ENCODE data around the gene OBSCN. TPM values are rescaled to one million over a fixed set of nuclear protein-coding genes. Genes with fewer than 3 reads are reported as not detected.

OBSCN gene
- polyA plus RNA-seq, 4 donors, result 14.3 to 42.9 (median 24.9) TPM

GRCh38 chr1:228408869-228409805 lies 201.3 kb downstream of the OBSCN start:
- DNase-seq (ENCODE audit: low read depth in 4 of 4, low spot score in 3 of 4), result no peak

GRCh38 chr1:228410015-228410414 lies 202.2 kb downstream of the OBSCN start:
- DNase-seq (ENCODE audit: low read depth in 4 of 4, low spot score in 3 of 4), result no peak

DNA sequence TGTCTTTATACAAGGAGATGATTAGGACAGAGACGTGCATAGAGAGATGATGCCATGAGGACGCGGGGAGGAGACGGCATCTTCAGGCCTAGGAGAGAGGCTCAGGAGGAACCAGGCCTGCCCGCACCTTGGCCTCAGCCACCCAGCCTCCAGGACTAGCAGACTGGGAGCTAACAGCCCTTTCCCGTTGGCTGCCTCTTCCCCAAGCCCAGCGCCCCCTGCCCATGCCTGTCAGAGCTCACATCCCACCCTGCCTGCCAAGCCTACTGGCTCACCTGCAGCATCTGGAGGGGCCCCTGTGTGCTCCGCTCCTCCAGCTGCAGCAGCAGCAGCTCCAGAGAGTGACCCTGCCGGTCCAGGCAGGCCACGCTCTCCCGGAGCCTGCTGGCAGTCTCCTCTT lies 202.8 kb downstream of the OBSCN start:
- no peak for DNase-seq (ENCODE audit: low read depth in 4 of 4, low spot score in 3 of 4)

- no peak for DNase-seq (ENCODE audit: low read depth in 4 of 4, low spot score in 3 of 4)
Measured at GRCh38 chr1:228411121-228411520, 203.3 kb downstream of the OBSCN start.

DNA sequence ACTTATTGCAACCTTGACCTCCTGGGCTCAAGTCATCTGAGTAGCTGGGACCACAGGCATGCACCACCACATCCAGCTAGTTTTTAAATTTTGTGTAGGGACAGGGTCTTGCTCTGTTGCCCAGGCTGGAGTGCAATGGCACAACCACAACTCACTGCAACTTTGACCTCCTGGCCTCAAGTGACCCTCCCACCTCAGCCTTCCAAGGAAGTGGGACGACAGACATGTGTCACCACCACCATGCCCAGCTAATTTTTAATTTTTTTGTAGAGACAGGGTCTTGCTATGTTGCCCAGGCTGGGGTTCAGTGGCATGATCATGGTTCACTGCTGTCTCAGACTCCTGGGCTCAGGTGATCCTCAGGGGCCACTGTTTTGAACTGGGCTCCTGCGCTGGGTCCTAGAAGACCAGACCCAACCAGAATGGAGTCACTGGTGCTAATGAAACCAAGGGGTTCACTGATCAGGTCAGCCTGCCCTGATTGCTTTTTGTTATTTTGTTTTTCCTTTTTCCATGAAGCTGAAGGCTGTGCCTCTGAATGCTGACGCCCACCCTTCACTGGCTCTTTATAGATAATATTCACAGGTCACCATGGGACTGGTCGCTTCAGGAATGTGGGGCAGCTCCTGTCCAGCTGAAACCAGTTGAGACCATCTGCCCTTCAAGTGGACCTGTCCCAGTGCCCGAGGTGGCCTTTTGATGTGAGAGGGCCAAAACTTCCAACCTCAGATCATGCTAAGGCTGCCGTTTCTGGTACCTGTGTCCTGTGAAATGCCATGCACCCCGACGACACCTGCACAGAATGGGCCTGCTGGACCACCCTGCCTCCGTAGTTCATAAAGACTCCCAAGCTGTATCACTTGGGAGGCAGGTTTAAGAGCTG lies 203.9 kb downstream of the OBSCN start:
- DNase-seq (ENCODE audit: low read depth in 4 of 4, low spot score in 3 of 4), result no peak

DNA sequence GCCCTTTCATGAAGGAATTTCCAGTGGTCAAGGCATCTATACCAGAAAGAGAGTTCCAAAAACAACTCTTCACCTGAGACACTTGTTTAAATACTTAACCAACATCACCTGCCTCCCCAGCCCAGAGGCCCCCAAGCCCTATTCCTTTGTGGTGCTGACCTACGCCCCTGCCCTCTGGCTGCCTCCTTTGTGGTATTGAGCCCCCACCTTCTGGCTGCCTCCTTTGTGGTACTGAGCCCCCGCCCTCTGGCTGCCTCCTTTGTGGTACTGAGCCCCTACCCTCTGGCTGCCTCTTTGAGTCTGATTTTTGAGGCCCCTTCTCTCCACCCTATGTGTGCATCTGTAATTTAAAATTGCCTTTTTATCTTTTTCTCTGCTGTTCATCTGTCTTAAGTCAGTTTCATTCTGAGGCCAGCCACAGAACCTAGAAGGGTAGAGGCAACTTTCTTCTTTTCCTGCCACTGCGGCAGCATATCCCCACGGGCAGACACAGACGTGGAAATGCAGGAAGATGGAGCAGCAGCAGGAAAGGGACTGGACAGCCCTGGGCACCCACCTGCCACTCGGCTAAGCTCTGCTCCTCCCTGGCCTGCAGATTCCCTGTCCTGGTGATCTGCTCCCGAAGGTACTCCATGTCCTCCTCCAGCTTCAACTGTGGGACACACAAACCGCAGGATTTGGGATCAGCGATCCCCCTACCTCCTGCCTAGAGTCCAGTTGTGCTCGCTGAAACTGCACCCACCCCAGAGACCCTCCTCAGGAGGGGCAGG lies 205.6 kb downstream of the OBSCN start:
- DNase-seq (ENCODE audit: low read depth in 4 of 4, low spot score in 3 of 4), result no peak

DNA sequence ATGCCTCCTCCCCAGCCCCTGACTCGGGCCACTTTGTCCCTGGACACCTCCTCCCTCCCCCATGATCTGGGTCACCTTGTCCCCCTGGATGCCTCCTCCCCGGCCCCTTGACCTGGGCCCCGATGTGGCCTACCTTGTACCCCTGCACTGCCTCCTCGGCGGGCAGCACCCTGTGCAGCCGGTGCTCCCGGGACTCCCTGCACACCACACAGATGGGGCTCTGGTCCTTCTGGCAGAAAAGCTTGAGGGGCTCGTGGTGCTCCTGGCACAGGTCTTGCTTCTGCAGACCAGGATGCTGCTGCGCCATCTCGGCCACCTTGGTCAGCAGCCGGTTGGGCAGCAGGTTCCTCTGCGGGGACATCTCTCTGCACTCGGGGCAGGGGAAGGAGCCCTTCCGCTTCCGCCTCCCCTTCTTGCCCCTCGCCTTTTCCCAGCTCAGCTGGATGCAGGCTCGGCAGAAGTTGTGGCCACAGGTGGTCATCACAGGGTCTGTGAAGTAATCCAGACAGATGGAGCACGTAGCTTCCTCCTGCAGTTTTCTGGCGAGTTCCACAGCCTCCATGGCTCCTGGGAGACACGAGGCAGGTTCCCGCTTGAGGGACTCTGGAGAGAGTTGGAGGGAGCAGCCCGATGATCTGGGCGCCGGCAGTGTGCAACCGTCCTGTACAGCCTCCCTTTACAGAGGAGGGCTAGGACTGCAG lies 206.8 kb downstream of the OBSCN start:
- DNase-seq (ENCODE audit: low read depth in 4 of 4, low spot score in 3 of 4), result no peak

GRCh38 chr1:228415221-228415620 lies 207.4 kb downstream of the OBSCN start:
- no peak for DNase-seq (ENCODE audit: low read depth in 4 of 4, low spot score in 3 of 4)

GRCh38 chr1:228415853-228416216 lies 208.0 kb downstream of the OBSCN start:
- no peak for DNase-seq (ENCODE audit: low read depth in 4 of 4, low spot score in 3 of 4)

GRCh38 chr1:228416217-228416933 lies 208.5 kb downstream of the OBSCN start, which contains the start of gene TRIM17:
Gene TRIM17 (minus strand): TSS chr1:228416861. CDS start chr1:228415072, 1,789 bp downstream.
- no peak for DNase-seq (ENCODE audit: low read depth in 4 of 4, low spot score in 3 of 4)

DNA sequence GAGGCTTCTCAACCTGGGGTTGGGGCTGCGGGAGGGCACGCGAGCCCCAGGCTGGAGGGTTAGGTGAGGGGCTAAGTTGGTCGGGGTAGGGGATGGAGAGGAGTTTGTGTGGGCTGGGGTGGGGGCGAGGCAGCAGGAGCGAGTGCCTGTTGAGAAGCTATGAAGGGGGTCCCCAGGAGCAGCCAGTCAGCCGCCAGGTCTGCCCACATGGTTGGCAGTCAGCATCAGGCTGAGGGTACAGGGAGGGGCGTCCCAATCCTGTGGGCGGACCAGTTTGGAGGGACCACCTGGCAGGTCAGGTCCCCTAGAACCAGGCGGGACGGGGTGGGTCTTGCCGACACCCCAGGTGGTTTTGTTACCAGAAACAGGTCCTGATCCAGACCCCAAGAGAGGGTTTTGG lies 209.2 kb downstream of the OBSCN start:
- no peak for DNase-seq (ENCODE audit: low read depth in 4 of 4, low spot score in 3 of 4)

DNA sequence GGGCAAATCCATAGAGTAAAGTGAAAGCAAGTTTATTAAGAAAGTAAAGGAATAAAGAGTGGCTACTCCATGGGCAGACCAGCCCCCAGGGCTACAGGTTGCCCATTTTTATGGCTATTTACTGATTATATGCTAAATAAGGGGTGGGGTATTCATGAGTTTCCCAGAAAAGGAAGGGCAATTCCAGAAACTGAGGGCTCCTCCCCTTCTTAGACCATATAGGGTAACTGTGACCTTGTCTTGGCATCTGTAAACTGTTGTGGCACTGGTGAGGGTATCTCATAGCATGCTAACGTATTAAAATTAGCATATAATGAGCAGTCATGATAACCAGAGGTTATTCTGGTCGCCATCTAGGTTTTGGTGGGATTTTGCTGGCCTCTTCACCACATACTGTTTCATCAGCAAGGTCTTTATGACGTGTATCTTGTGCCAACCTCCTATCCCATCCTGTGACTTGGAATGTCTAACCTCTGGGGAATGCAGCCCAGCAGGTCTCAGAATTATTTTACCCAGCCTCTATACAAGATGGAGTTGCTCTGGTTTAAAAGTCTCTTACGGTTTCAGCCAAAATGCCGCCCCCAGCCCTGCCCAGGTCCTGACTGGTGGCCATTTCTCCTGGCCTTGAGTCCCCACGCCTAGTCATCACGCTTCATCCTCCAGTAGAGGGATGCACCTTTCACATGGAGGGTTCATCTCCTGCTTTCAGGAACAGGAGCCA lies 209.8 kb downstream of the OBSCN start:
- DNase-seq (ENCODE audit: low read depth in 4 of 4, low spot score in 3 of 4), result no peak

DNA sequence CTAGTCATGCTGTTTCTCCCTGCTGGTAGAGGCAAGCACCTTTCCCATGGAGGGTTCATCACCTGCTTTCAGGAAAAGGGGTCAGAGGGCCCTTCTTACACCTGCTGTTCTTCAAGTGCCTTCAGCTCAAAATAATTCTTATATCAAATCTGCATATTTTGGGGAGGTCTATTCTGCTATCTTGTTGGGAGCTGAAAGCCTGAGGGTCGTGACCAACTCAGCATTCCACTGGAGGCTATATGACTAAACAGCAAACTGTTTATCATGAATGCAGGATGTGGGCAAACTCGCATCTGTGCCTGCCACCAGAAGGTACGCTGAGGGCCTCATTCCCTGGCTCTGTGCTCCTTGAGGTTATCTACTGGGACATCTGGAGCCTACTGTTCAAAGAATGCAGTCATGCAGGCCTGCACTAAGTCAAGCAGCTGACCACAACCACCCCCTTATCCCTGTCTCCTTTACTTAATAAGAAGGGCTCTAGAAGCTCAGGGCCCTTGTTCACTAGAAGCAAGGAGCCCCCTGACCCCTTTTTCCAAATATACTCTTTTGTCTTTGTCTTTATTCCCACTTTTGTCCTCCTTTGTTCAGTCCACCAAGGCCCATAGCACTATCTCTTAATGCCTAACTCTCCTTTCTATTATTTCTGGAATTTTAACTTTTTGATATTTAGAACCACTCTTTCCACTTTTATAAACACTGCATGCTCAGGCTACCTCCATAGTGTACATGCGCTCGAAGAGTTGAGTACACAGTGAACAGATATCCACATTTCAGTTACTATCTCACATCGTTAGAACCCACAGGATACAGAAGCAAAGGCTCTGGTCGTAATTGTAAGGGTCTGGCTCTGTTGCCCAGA lies 213.4 kb downstream of the OBSCN start:
- DNase-seq (ENCODE audit: low read depth in 4 of 4, low spot score in 3 of 4), result no peak

DNA sequence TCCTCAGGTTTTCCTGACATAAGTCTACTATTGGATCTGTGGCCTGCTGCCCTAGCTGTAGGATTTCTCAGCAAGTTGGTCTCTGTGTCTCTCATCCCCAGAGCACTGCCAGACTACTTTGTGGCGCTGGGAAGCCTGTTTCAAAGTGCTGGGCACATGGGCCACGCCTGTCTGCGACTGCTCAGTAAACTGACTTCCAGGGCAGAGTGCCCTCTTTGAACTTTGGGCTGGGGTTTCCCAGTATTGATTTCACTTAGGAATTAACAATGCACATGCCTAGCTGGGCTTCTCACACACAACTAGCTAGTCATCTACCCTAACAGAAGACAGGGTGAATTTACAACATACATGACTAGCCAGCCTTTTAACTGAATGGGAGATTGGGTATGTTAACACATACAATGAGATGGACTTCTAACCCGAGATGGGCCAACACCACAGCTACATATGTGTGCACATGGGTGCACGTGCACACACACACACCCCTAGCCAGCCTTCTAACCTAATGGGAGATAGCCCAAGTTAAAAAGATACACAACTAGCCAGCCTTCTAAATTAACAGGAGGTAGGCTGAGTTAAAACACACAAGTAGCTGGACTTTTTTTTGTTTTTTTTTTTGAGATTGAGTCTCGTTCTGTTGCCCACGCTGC lies 215.7 kb downstream of the OBSCN start:
- no peak for DNase-seq (ENCODE audit: low read depth in 4 of 4, low spot score in 3 of 4)

GRCh38 chr1:228424685-228425660 lies 217.1 kb downstream of the OBSCN start:
- DNase-seq (ENCODE audit: low read depth in 4 of 4, low spot score in 3 of 4), result no peak

- no peak for DNase-seq (ENCODE audit: low read depth in 4 of 4, low spot score in 3 of 4)
Measured at GRCh38 chr1:228426518-228427175, 218.8 kb downstream of the OBSCN start.

Data from left renal pelvis (tissue), 4 donors.